Measurements from ENCODE around the gene MRE11. TPM values are rescaled to one million over a fixed set of nuclear protein-coding genes. Genes with fewer than 3 reads are reported as not detected.

MRE11 gene
- total and polyA plus RNA-seq, 10 of the 15 experiments (the other 5 are each of a cell fraction or from before 2014, with no cell fraction given), result 16.2 to 39.2 (median 26.9) TPM

DNA sequence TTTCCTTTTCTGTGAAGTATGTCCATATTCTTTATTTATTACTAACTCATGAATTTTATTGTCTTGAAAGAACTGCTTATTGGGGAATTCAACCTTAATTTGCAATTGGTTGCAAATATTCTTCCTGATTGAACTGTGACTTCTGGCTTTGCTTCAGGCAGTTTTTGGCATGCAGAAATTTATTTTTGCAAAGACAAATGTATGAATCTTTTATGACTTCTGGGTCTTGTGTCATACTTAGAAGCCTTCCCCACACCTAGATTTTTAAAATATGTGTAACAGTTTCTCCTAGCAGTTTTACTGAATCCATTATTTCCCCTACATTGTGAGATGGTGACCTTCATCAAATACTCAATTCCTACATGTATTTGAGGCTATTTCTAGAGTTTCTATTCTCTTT, 12.3 kb downstream of the MRE11 start:
- H3K27ac ChIP-seq (ENCODE audit: control insufficient read depth, insufficient read depth), result no peak overlapping the region
- BruUV-seq (replicated peaks), result TSS peak; percentile 6
- ChIA-PET CTCF (interaction anchor here (0.9 kb wide), 1 partner anchor 24 kb away, joined by 3 read pairs; no protein-coding TSS in a partner anchor), POLR2A (no interaction called here), SMC1A (ENCODE audit: uncharacterized antibody, unreplicated experiment) (interaction anchor here (1.2 kb wide), 1 partner anchor 11 kb away, joined by 3 read pairs; no protein-coding TSS in a partner anchor), RAD21 (ENCODE audit: unreplicated experiment) (no interaction called here)
- H4K20me1 ChIP-seq (ENCODE audit: control insufficient read depth, insufficient read depth), result no peaks in the 10 kb centered on the region
- no peaks in the 10 kb centered on the region for H3K79me2 ChIP-seq (ENCODE audit: control insufficient read depth, insufficient read depth, low read length)
- intact Hi-C loops (cut with micrococcal nuclease; ENCODE audit: unreplicated experiment) (no loop called here), in situ Hi-C loops (cut with MboI) (no loop called here)
- H3K4me1 ChIP-seq (ENCODE audit: control insufficient read depth, insufficient read depth, low read length), result 0 out of 2 replicates have a peak, but pooled peaks cover 4% of the 10 kb centered on the region
- H3K27me3 ChIP-seq (replicated peaks in 1 of 2; ENCODE audit: control insufficient read depth in 2 of 2, insufficient read depth in 2 of 2, low read length in 1 of 2), result no peaks in the 10 kb centered on the region
- ATAC-seq, result no peak
- no peak overlapping the region for H3K9ac ChIP-seq (ENCODE audit: control insufficient read depth, insufficient read depth, low read length)
- no peak overlapping the region for H3K4me3 ChIP-seq
- no peaks in the 10 kb centered on the region for H3K9me3 ChIP-seq (replicated peaks; ENCODE audit: control insufficient read depth, insufficient read depth, low read length)
- TF ChIP-seq CHD4 (IDR thresholded peaks at IDR 0.05) (no peak), STAT1 (conservative IDR thresholded peaks at IDR 0.05) (no peak), TAF1 (IDR thresholded peaks at IDR 0.05; ENCODE audit: borderline replicate concordance, low read depth, low read length) (no peak), USF2 (IDR thresholded peaks at IDR 0.05; ENCODE audit: borderline replicate concordance, low read depth, low read length) (no peak), ZZZ3 (IDR thresholded peaks at IDR 0.05; ENCODE audit: control insufficient read depth, insufficient read length, low read depth) (no peak), WRNIP1 (IDR thresholded peaks at IDR 0.05; ENCODE audit: borderline replicate concordance, low read depth, low read length) (no peak), NR2F1 (conservative IDR thresholded peaks at IDR 0.05) (no peak), POLR2AphosphoS5 (IDR thresholded peaks at IDR 0.05; ENCODE audit: low read length) (no peak), PBX3 (IDR thresholded peaks at IDR 0.05; ENCODE audit: insufficient replicate concordance, low read depth, low read length) (no peak), RAD51 (IDR thresholded peaks at IDR 0.05) (no peak), EED (IDR thresholded peaks at IDR 0.05; ENCODE audit: low read depth) (no peak)
- TF ChIP-seq, protein P1, sequence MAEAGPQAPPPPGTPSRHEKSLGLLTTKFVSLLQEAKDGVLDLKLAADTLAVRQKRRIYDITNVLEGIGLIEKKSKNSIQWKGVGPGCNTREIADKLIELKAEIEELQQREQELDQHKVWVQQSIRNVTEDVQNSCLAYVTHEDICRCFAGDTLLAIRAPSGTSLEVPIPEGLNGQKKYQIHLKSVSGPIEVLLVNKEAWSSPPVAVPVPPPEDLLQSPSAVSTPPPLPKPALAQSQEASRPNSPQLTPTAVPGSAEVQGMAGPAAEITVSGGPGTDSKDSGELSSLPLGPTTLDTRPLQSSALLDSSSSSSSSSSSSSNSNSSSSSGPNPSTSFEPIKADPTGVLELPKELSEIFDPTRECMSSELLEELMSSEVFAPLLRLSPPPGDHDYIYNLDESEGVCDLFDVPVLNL (IDR thresholded peaks at IDR 0.05; ENCODE audit: low read depth, low read length), result no peak
- TF ChIP-seq, protein P2, sequence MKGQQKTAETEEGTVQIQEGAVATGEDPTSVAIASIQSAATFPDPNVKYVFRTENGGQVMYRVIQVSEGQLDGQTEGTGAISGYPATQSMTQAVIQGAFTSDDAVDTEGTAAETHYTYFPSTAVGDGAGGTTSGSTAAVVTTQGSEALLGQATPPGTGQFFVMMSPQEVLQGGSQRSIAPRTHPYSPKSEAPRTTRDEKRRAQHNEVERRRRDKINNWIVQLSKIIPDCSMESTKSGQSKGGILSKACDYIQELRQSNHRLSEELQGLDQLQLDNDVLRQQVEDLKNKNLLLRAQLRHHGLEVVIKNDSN (IDR thresholded peaks at IDR 0.05; ENCODE audit: borderline replicate concordance, extremely low read length, insufficient read depth, low read depth, low read length), result no peak
- no peak overlapping the region for H2AFZ ChIP-seq (ENCODE audit: control insufficient read depth, low read depth, low read length)
- H3K4me2 ChIP-seq (ENCODE audit: control insufficient read depth, insufficient read depth), result no peak overlapping the region
- no peak for DNase-seq (ENCODE audit: low read depth, low spot score)
- H3K36me3 ChIP-seq (ENCODE audit: control insufficient read depth in 2 of 2, insufficient read depth in 2 of 2, low read length in 1 of 2), result peaks cover 1 to 11% of the 10 kb centered on the region in 2 experiments; a peak in 2 of 4 replicates
- FAIRE-seq, result no peak
